ENCODE measurements around the gene HCCS. TPM values are rescaled to one million over a fixed set of nuclear protein-coding genes. Genes with fewer than 3 reads are reported as not detected.

The HCCS gene
- total and polyA plus RNA-seq, 2 experiments from 2014 or later: 20.3 to 40.0 TPM

GRCh38 chrX:11081511-11081910 is 29.6 kb upstream of the HCCS start:
- H3K4me3 ChIP-seq: no peak overlapping the region
- H3K79me2 ChIP-seq: no peaks in the 10 kb centered on the region
- no peak overlapping the region for H3K27ac ChIP-seq
- no peaks in the 10 kb centered on the region for H4K20me1 ChIP-seq (ENCODE audit: insufficient read depth, poor library complexity, severe bottlenecking)
- no peak for DNase-seq (ENCODE audit: low spot score)
- H3K4me1 ChIP-seq (ENCODE audit: insufficient read depth): no peaks in the 10 kb centered on the region
- TF ChIP-seq CTCF (IDR thresholded peaks at IDR 0.05; ENCODE audit: poor library complexity) (no peak), EZH2phosphoT487 (IDR thresholded peaks at IDR 0.05; ENCODE audit: low read depth, severe bottlenecking, unreplicated experiment) (no peak), EZH2 (IDR thresholded peaks at IDR 0.05; ENCODE audit: borderline replicate concordance) (no peak)
- no peaks in the 10 kb centered on the region for H3K36me3 ChIP-seq (replicated peaks; ENCODE audit: insufficient read depth, low read depth)
- no peaks in the 10 kb centered on the region for H3K27me3 ChIP-seq
- no peak overlapping the region for H2AFZ ChIP-seq
- H3K9me3 ChIP-seq (ENCODE audit: low read depth): no peaks in the 10 kb centered on the region
- WGBS (ENCODE audit: low lambda C conversion rate, missing lambda C conversion rate): 59% methylated on average over 2 of the region's 2 CpGs
- no peak overlapping the region for H3K4me2 ChIP-seq
- no peaks in the 10 kb centered on the region for H3K9me2 ChIP-seq (replicated peaks; ENCODE audit: insufficient read depth)

- H3K27me3 ChIP-seq: no peaks in the 10 kb centered on the region
- WGBS (ENCODE audit: low lambda C conversion rate, missing lambda C conversion rate): 56% methylated on average over 1 of the region's 1 CpG
- H3K4me1 ChIP-seq (ENCODE audit: insufficient read depth): no peaks in the 10 kb centered on the region
- no peak overlapping the region for H2AFZ ChIP-seq
- H3K79me2 ChIP-seq: no peaks in the 10 kb centered on the region
- no peak overlapping the region for H3K4me2 ChIP-seq
- H3K27ac ChIP-seq: no peak overlapping the region
- no peaks in the 10 kb centered on the region for H3K36me3 ChIP-seq (replicated peaks; ENCODE audit: insufficient read depth, low read depth)
- no peak for TF ChIP-seq CTCF (IDR thresholded peaks at IDR 0.05; ENCODE audit: poor library complexity)
- no peak for TF ChIP-seq EZH2phosphoT487 (IDR thresholded peaks at IDR 0.05; ENCODE audit: low read depth, severe bottlenecking, unreplicated experiment)
- TF ChIP-seq EZH2 (IDR thresholded peaks at IDR 0.05; ENCODE audit: borderline replicate concordance): no peak
- DNase-seq (ENCODE audit: low spot score): no peak
- no peak overlapping the region for H3K4me3 ChIP-seq
- H3K9me3 ChIP-seq (ENCODE audit: low read depth): no peaks in the 10 kb centered on the region
- no peaks in the 10 kb centered on the region for H4K20me1 ChIP-seq (ENCODE audit: insufficient read depth, poor library complexity, severe bottlenecking)
- H3K9me2 ChIP-seq (replicated peaks; ENCODE audit: insufficient read depth): no peaks in the 10 kb centered on the region
These were observed 25.8 kb upstream of the HCCS start for GRCh38 chrX:11085305-11085704.

- Histone ChIP-seq H3K36me3 (replicated peaks; ENCODE audit: insufficient read depth, low read depth) (no peaks in the 10 kb centered on the region), H3K9me3 (ENCODE audit: low read depth) (no peaks in the 10 kb centered on the region), H3K9me2 (replicated peaks; ENCODE audit: insufficient read depth) (no peaks in the 10 kb centered on the region), H3K4me1 (ENCODE audit: insufficient read depth) (no peaks in the 10 kb centered on the region), H3K27ac (no peak overlapping the region), H2AFZ (no peak overlapping the region), H3K4me2 (no peak overlapping the region), H3K27me3 (no peaks in the 10 kb centered on the region), H3K79me2 (no peaks in the 10 kb centered on the region), H4K20me1 (ENCODE audit: insufficient read depth, poor library complexity, severe bottlenecking) (no peaks in the 10 kb centered on the region), H3K4me3 (no peak overlapping the region)
- WGBS (ENCODE audit: low lambda C conversion rate, missing lambda C conversion rate): 96% methylated on average over 1 of the region's 1 CpG
- DNase-seq (ENCODE audit: low spot score): no peak
- TF ChIP-seq EZH2 (IDR thresholded peaks at IDR 0.05; ENCODE audit: borderline replicate concordance) (no peak), EZH2phosphoT487 (IDR thresholded peaks at IDR 0.05; ENCODE audit: low read depth, severe bottlenecking, unreplicated experiment) (no peak), CTCF (IDR thresholded peaks at IDR 0.05; ENCODE audit: poor library complexity) (no peak)
These were observed 21.3 kb upstream of the HCCS start for GRCh38 chrX:11089802-11090201.

- Histone ChIP-seq H4K20me1 (ENCODE audit: insufficient read depth, poor library complexity, severe bottlenecking) (no peaks in the 10 kb centered on the region), H3K4me2 (no peak overlapping the region), H2AFZ (no peak overlapping the region), H3K4me1 (ENCODE audit: insufficient read depth) (peaks cover 5% of the 10 kb centered on the region), H3K4me3 (no peak overlapping the region), H3K9me2 (replicated peaks; ENCODE audit: insufficient read depth) (no peaks in the 10 kb centered on the region), H3K36me3 (replicated peaks; ENCODE audit: insufficient read depth, low read depth) (no peaks in the 10 kb centered on the region), H3K9me3 (ENCODE audit: low read depth) (no peaks in the 10 kb centered on the region), H3K27ac (no peak overlapping the region), H3K79me2 (no peaks in the 10 kb centered on the region), H3K27me3 (no peaks in the 10 kb centered on the region)
- DNase-seq (ENCODE audit: low spot score): no peak
- TF ChIP-seq CTCF (IDR thresholded peaks at IDR 0.05; ENCODE audit: poor library complexity) (no peak), EZH2 (IDR thresholded peaks at IDR 0.05; ENCODE audit: borderline replicate concordance) (no peak), EZH2phosphoT487 (IDR thresholded peaks at IDR 0.05; ENCODE audit: low read depth, severe bottlenecking, unreplicated experiment) (no peak)
These were observed 13.2 kb upstream of the HCCS start for GRCh38 chrX:11097933-11098332.

Data from hepatocyte (in vitro differentiated cells).